BLaER1 treated with 17β-estradiol and CSF1 and Interleukin-3, amounts not matched to agents 10 nM and 100 nM (cell line): ENCODE measurements around the gene HAUS2.
A peak's percentile ranks its signal among the peaks of the same experiment; 100 is the strongest.

Source experiments
- H3K27ac ChIP-seq, 11 experiments: shearing (Covaris generic); formaldehyde crosslinking; 2 replicates each; pipeline ENCODE4 v1.8.1; 2022
- H3K27me3 ChIP-seq, 11 experiments: shearing (Covaris generic); formaldehyde crosslinking; 2 replicates each; pipeline ENCODE4 v1.8.1; 2022
- H3K36me3 ChIP-seq, 11 experiments: shearing (Covaris generic); formaldehyde crosslinking; 2 replicates each; pipeline ENCODE4 v1.8.1; 2022
- H3K4me1 ChIP-seq, 10 experiments: shearing (Covaris generic); formaldehyde crosslinking; 2 replicates each; pipeline ENCODE4 v1.8.1; 2022
- H3K4me2 ChIP-seq, 11 experiments: shearing (Covaris generic); formaldehyde crosslinking; 2 replicates each; pipeline ENCODE4 v1.8.1; 2022
- H3K4me3 ChIP-seq, 10 experiments: shearing (Covaris generic); formaldehyde crosslinking; 2 replicates each; pipeline ENCODE4 v1.8.1; 2022
- H3K9ac ChIP-seq, 11 experiments: shearing (Covaris generic); formaldehyde crosslinking; 2 replicates each; pipeline ENCODE4 v1.8.1; 2022
- H3K9me3 ChIP-seq, 11 experiments: shearing (Covaris generic); formaldehyde crosslinking; replicated peaks in 1 of 11; 2 replicates each; pipeline ENCODE4 v1.8.1; 2022
- H4K20me1 ChIP-seq, 11 experiments: shearing (Covaris generic); formaldehyde crosslinking; 2 replicates each; pipeline ENCODE4 v1.8.1; 2022
- Cebpa-rat ChIP-seq, 11 experiments: shearing (Covaris generic); IDR thresholded peaks; 2 replicates each; pipeline ENCODE4 v1.8.1; 2022

The HAUS2 gene

GRCh38 chr15:42548249-42549031 is at the start of gene HAUS2, which contains the start of gene LRRC57:
Gene HAUS2, plus strand, starts transcription at chr15:42548838. Its CDS starts 35 bp downstream, at chr15:42548873.
Gene LRRC57, minus strand, starts transcription at chr15:42548793. Its CDS starts 359 bp downstream, at chr15:42548434.
- Histone ChIP-seq H3K36me3 (peaks cover 12 to 64% (median 40%) of the 10 kb centered on the region in 11 experiments), H3K9me3 (no peaks in the 10 kb centered on the region), H3K4me2 (peak within 1 kb of the TSS; percentile 78 to 92 (median 86)), H4K20me1 (peaks cover 0 to 36% (median 6%) of the 10 kb centered on the region in 11 experiments; a peak in 11 of 22 replicates), H3K27ac (peak within 1 kb of the TSS; percentile 62 to 93 (median 89)), H3K4me3 (peak within 1 kb of the TSS; percentile 85 to 96 (median 90)), H3K4me1 (peaks cover 32 to 61% (median 51%) of the 10 kb centered on the region in 10 experiments), H3K27me3 (no peaks in the 10 kb centered on the region), H3K9ac (peak within 1 kb of the TSS; percentile 84 to 94 (median 91))
- TF ChIP-seq Cebpa-rat (IDR thresholded peaks at IDR 0.05), result no peak

GRCh38 chr15:42499858-42500609 is 48.6 kb upstream of the HAUS2 start:
- Histone ChIP-seq H4K20me1 (peaks cover 0 to 75% (median 41%) of the 10 kb centered on the region in 11 experiments; a peak in 16 of 22 replicates), H3K27me3 (no peaks in the 10 kb centered on the region), H3K4me2 (peak overlapping the region in 9 of 11 experiments; percentile 13 to 98 (median 92); a peak in 15 of 22 replicates), H3K4me1 (peaks cover 14 to 90% (median 61%) of the 10 kb centered on the region in 10 experiments), H3K36me3 (peaks cover 0 to 69% (median 11%) of the 10 kb centered on the region in 11 experiments; a peak in 15 of 22 replicates), H3K9me3 (no peaks in the 10 kb centered on the region), H3K4me3 (peak overlapping the region in 2 of 10 experiments; percentile 3 to 33; a peak in 1 of 20 replicates), H3K9ac (peak overlapping the region in 3 of 11 experiments; percentile 36 to 47 (median 47); a peak in 6 of 22 replicates), H3K27ac (peak overlapping the region in 5 of 11 experiments; percentile 37 to 66 (median 64); a peak in 8 of 22 replicates)
- TF ChIP-seq Cebpa-rat (IDR thresholded peaks at IDR 0.05), result no peak

- H3K9me3 ChIP-seq, result no peaks in the 10 kb centered on the region
- no peak overlapping the region for H3K4me3 ChIP-seq
- peak overlapping the region in 3 of 11 experiments; percentile 50 to 75 (median 67); a peak in 5 of 22 replicates for H3K4me2 ChIP-seq
- TF ChIP-seq Cebpa-rat (IDR thresholded peaks at IDR 0.05), result no peak
- peaks cover 5 to 93% (median 25%) of the 10 kb centered on the region in 11 experiments; a peak in 19 of 22 replicates for H3K36me3 ChIP-seq
- peaks cover 0 to 90% (median 45%) of the 10 kb centered on the region in 10 experiments; a peak in 18 of 20 replicates for H3K4me1 ChIP-seq
- peaks cover 0 to 94% (median 62%) of the 10 kb centered on the region in 11 experiments; a peak in 17 of 22 replicates for H4K20me1 ChIP-seq
- no peaks in the 10 kb centered on the region for H3K27me3 ChIP-seq
- H3K9ac ChIP-seq, result no peak overlapping the region
- peak overlapping the region in 2 of 11 experiments; percentile 24 to 44; a peak in 2 of 22 replicates for H3K27ac ChIP-seq
Observed at GRCh38 chr15:42502477-42502876, 46.2 kb upstream of the HAUS2 start.

- H3K27me3 ChIP-seq, result no peaks in the 10 kb centered on the region
- peaks cover 0 to 87% (median 33%) of the 10 kb centered on the region in 10 experiments; a peak in 18 of 20 replicates for H3K4me1 ChIP-seq
- peaks cover 6 to 94% (median 37%) of the 10 kb centered on the region in 11 experiments; a peak in 20 of 22 replicates for H3K36me3 ChIP-seq
- peak overlapping the region in 5 of 11 experiments; percentile 1 to 75 (median 50); a peak in 7 of 22 replicates for H3K4me2 ChIP-seq
- no peaks in the 10 kb centered on the region for H3K9me3 ChIP-seq
- no peak for TF ChIP-seq Cebpa-rat (IDR thresholded peaks at IDR 0.05)
- no peak overlapping the region for H3K4me3 ChIP-seq
- peaks cover 0 to 94% (median 72%) of the 10 kb centered on the region in 11 experiments; a peak in 18 of 22 replicates for H4K20me1 ChIP-seq
- H3K27ac ChIP-seq, result peak overlapping the region in 2 of 11 experiments; percentile 24 to 44; a peak in 4 of 22 replicates
- no peak overlapping the region for H3K9ac ChIP-seq
Observed at GRCh38 chr15:42503825-42504224, 44.8 kb upstream of the HAUS2 start.

GRCh38 chr15:42504631-42505030 is 44.0 kb upstream of the HAUS2 start:
- H3K9me3 ChIP-seq, result no peaks in the 10 kb centered on the region
- H3K27me3 ChIP-seq, result no peaks in the 10 kb centered on the region
- H3K9ac ChIP-seq, result no peak overlapping the region
- no peak for TF ChIP-seq Cebpa-rat (IDR thresholded peaks at IDR 0.05)
- peak overlapping the region in 1 of 11 experiments; percentile 67; a peak in 2 of 22 replicates for H3K4me2 ChIP-seq
- H3K4me1 ChIP-seq, result peaks cover 0 to 82% (median 26%) of the 10 kb centered on the region in 10 experiments; a peak in 18 of 20 replicates
- peaks cover 6 to 90% (median 34%) of the 10 kb centered on the region in 11 experiments; a peak in 20 of 22 replicates for H3K36me3 ChIP-seq
- H3K27ac ChIP-seq, result no peak overlapping the region
- H4K20me1 ChIP-seq, result peaks cover 0 to 97% (median 74%) of the 10 kb centered on the region in 11 experiments; a peak in 18 of 22 replicates
- H3K4me3 ChIP-seq, result no peak overlapping the region

- no peaks in the 10 kb centered on the region for H3K9me3 ChIP-seq
- no peak overlapping the region for H3K9ac ChIP-seq
- no peaks in the 10 kb centered on the region for H3K27me3 ChIP-seq
- peaks cover under 1 to 81% (median 45%) of the 10 kb centered on the region in 11 experiments; a peak in 21 of 22 replicates for H3K36me3 ChIP-seq
- TF ChIP-seq Cebpa-rat (IDR thresholded peaks at IDR 0.05), result no peak
- no peak overlapping the region for H3K4me3 ChIP-seq
- H3K4me1 ChIP-seq, result peaks cover 0 to 76% (median 19%) of the 10 kb centered on the region in 10 experiments; a peak in 15 of 20 replicates
- H4K20me1 ChIP-seq, result peaks cover 0 to 99% (median 68%) of the 10 kb centered on the region in 11 experiments; a peak in 18 of 22 replicates
- no peak overlapping the region for H3K27ac ChIP-seq
- no peak overlapping the region for H3K4me2 ChIP-seq
Observed at GRCh38 chr15:42507514-42507913, 41.1 kb upstream of the HAUS2 start.

- H4K20me1 ChIP-seq, result peaks cover 0 to 99% (median 63%) of the 10 kb centered on the region in 11 experiments; a peak in 18 of 22 replicates
- TF ChIP-seq Cebpa-rat (IDR thresholded peaks at IDR 0.05), result no peak
- H3K9ac ChIP-seq, result no peak overlapping the region
- H3K27ac ChIP-seq, result no peak overlapping the region
- no peak overlapping the region for H3K4me2 ChIP-seq
- H3K27me3 ChIP-seq, result no peaks in the 10 kb centered on the region
- H3K4me3 ChIP-seq, result no peak overlapping the region
- peaks cover 8 to 81% (median 51%) of the 10 kb centered on the region in 11 experiments for H3K36me3 ChIP-seq
- H3K9me3 ChIP-seq, result no peaks in the 10 kb centered on the region
- H3K4me1 ChIP-seq, result peaks cover 0 to 69% (median 19%) of the 10 kb centered on the region in 10 experiments; a peak in 15 of 20 replicates
Observed at GRCh38 chr15:42508263-42508690, 40.4 kb upstream of the HAUS2 start.
